ENCODE results near the gene PYGM. TPM values are rescaled to one million over a fixed set of nuclear protein-coding genes. Genes with fewer than 3 reads are reported as not detected.

Gene PYGM
- total RNA-seq, 1 experiment from 2014 or later, result 6.6 TPM

DNA sequence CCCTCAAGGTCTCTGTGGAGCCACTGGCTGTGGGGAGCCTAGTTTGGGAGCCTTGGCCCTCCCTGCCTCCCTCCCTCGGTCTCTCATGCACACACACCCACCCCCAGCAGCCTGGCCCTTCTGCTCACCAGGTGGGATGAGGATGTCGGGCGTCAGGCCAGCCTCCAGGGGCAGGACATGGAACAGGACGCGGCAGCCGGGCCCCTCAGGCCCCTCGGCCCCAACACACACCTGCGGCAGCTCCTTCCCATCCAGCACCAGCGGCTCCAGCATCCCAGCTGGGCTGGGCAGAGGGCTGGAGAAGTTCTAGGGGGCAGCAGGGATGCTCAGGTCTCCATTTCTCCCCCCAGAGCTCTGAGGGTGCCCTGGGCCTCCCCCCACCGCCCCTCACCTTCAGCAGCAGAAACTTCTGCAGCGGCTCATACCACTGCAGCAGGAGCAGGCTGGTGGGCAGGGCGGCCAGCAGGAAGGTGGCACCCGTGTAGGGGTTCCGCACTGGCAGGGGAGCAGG lies 32.1 kb upstream of the PYGM start (continued):
- TF ChIP-seq, protein P1, sequence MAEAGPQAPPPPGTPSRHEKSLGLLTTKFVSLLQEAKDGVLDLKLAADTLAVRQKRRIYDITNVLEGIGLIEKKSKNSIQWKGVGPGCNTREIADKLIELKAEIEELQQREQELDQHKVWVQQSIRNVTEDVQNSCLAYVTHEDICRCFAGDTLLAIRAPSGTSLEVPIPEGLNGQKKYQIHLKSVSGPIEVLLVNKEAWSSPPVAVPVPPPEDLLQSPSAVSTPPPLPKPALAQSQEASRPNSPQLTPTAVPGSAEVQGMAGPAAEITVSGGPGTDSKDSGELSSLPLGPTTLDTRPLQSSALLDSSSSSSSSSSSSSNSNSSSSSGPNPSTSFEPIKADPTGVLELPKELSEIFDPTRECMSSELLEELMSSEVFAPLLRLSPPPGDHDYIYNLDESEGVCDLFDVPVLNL (CRISPR knock-in tag; IDR thresholded peaks at IDR 0.05; ENCODE audit: borderline replicate concordance, low read depth), result no peak
- TF ChIP-seq NR3C1 (CRISPR knock-in tag; conservative IDR thresholded peaks at IDR 0.05; ENCODE audit: low read depth) (no peak), CREM (CRISPR knock-in tag; IDR thresholded peaks at IDR 0.05) (no peak), ZNF219 (CRISPR knock-in tag; IDR thresholded peaks at IDR 0.05; ENCODE audit: borderline replicate concordance) (no peak), OVOL2 (CRISPR knock-in tag; IDR thresholded peaks at IDR 0.05; ENCODE audit: borderline replicate concordance) (no peak)
- TF ChIP-seq, protein P2, sequence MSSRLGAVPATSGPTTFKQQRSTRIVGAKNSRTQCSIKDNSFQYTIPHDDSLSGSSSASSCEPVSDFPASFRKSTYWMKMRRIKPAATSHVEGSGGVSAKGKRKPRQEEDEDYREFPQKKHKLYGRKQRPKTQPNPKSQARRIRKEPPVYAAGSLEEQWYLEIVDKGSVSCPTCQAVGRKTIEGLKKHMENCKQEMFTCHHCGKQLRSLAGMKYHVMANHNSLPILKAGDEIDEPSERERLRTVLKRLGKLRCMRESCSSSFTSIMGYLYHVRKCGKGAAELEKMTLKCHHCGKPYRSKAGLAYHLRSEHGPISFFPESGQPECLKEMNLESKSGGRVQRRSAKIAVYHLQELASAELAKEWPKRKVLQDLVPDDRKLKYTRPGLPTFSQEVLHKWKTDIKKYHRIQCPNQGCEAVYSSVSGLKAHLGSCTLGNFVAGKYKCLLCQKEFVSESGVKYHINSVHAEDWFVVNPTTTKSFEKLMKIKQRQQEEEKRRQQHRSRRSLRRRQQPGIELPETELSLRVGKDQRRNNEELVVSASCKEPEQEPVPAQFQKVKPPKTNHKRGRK (CRISPR knock-in tag; IDR thresholded peaks at IDR 0.05; ENCODE audit: borderline replicate concordance), result no peak
- TF ChIP-seq, protein P3, sequence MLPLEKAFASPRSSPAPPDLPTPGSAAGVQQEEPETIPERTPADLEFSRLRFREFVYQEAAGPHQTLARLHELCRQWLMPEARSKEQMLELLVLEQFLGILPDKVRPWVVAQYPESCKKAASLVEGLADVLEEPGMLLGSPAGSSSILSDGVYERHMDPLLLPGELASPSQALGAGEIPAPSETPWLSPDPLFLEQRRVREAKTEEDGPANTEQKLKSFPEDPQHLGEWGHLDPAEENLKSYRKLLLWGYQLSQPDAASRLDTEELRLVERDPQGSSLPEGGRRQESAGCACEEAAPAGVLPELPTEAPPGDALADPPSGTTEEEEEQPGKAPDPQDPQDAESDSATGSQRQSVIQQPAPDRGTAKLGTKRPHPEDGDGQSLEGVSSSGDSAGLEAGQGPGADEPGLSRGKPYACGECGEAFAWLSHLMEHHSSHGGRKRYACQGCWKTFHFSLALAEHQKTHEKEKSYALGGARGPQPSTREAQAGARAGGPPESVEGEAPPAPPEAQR (CRISPR knock-in tag; IDR thresholded peaks at IDR 0.05), result no peak
- TF ChIP-seq, protein P4, sequence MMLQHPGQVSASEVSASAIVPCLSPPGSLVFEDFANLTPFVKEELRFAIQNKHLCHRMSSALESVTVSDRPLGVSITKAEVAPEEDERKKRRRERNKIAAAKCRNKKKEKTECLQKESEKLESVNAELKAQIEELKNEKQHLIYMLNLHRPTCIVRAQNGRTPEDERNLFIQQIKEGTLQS (CRISPR knock-in tag; conservative IDR thresholded peaks at IDR 0.05), result no peak
- TF ChIP-seq, protein P5, sequence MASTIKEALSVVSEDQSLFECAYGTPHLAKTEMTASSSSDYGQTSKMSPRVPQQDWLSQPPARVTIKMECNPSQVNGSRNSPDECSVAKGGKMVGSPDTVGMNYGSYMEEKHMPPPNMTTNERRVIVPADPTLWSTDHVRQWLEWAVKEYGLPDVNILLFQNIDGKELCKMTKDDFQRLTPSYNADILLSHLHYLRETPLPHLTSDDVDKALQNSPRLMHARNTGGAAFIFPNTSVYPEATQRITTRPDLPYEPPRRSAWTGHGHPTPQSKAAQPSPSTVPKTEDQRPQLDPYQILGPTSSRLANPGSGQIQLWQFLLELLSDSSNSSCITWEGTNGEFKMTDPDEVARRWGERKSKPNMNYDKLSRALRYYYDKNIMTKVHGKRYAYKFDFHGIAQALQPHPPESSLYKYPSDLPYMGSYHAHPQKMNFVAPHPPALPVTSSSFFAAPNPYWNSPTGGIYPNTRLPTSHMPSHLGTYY (CRISPR knock-in tag; IDR thresholded peaks at IDR 0.05), result no peak

DNA sequence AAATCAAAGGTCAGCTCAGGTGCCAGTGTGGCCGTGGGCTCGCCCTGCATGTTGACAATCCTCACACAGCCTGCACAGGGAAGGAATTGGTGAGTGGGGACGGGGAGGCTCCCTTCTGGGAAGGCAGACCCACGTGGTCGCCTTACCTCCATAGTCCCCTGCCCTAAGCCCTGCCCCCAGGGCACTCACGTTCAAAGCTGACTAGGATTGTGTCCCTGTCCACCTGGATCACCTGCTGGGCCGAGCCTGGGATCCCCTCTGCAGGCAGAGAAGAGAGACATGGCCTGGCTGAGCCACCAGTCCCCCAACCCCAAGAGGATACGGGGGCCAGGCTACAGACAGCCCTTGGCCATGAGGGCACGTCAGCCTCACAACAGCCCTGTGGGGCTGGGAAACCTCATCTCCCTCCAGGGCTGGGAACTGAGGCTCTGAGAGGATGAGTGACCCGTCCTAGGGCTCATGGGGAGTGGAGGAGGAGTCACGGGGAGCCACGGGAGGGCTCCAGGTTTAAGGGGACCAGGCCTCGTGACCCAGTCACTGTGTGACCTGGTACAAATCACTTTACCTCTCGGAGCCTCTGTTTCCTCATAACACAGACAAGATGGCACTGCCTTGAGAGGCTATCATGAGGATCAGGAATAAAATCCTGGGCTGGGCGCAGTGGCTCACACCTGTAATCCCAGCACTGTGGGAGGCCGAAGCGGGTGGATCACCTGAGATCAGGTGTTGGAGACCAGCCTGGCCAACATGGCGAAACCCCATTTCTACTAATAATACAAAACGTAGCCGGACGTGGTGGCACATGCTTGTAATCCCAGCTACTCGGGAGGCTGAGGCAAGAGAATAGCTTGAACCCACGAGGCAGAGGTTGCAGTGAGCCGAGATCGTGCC lies 30.7 kb upstream of the PYGM start:
- H3K27me3 Mint-ChIP-seq (ENCODE audit: low read depth), result no peaks in the 10 kb centered on the region
- ChIA-PET CTCF (no interaction called here), POLR2A (no interaction called here)
- DNase-seq (ENCODE audit: low spot score) (no peak), ATAC-seq (no peak)
- no peaks in the 10 kb centered on the region for H3K9me3 Mint-ChIP-seq
- H3K27ac Mint-ChIP-seq, result no peak overlapping the region
- no peaks in the 10 kb centered on the region; the same call in 1 of the 2 replicates for H3K36me3 Mint-ChIP-seq
- no peak overlapping the region for H3K4me3 Mint-ChIP-seq
- no peaks in the 10 kb centered on the region for H3K4me1 Mint-ChIP-seq
- no peak for TF ChIP-seq ZBTB21 (CRISPR knock-in tag; IDR thresholded peaks at IDR 0.05; ENCODE audit: borderline replicate concordance)
- TF ChIP-seq, protein P6, sequence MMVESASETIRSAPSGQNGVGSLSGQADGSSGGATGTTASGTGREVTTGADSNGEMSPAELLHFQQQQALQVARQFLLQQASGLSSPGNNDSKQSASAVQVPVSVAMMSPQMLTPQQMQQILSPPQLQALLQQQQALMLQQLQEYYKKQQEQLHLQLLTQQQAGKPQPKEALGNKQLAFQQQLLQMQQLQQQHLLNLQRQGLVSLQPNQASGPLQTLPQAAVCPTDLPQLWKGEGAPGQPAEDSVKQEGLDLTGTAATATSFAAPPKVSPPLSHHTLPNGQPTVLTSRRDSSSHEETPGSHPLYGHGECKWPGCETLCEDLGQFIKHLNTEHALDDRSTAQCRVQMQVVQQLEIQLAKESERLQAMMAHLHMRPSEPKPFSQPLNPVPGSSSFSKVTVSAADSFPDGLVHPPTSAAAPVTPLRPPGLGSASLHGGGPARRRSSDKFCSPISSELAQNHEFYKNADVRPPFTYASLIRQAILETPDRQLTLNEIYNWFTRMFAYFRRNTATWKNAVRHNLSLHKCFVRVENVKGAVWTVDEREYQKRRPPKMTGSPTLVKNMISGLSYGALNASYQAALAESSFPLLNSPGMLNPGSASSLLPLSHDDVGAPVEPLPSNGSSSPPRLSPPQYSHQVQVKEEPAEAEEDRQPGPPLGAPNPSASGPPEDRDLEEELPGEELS (CRISPR knock-in tag; IDR thresholded peaks at IDR 0.05), result no peak
- TF ChIP-seq, protein P5 (CRISPR knock-in tag; IDR thresholded peaks at IDR 0.05), result no peak
- TF ChIP-seq ZNF138 (CRISPR knock-in tag; conservative IDR thresholded peaks at IDR 0.05), result no peak
